ENCODE measurements around the gene UQCR10. TPM values are rescaled to one million over a fixed set of nuclear protein-coding genes. Genes with fewer than 3 reads are reported as not detected.

The UQCR10 gene
- polyA plus RNA-seq, 1 donor from 2014 or later = 192 TPM

- no peaks in the 10 kb centered on the region for H3K9me2 ChIP-seq (ENCODE audit: insufficient read depth, low read length)
- no peaks in the 10 kb centered on the region for H3K36me3 ChIP-seq (ENCODE audit: insufficient read depth, low read length)
- H3K27ac ChIP-seq (ENCODE audit: low read length) = no peak overlapping the region
- H3K9me3 ChIP-seq (ENCODE audit: low read length) = no peaks in the 10 kb centered on the region
- no peak overlapping the region for H2AFZ ChIP-seq (ENCODE audit: low read depth, low read length)
- H3K27me3 ChIP-seq (ENCODE audit: insufficient read depth, low read depth, low read length) = no peaks in the 10 kb centered on the region
- H4K20me1 ChIP-seq (ENCODE audit: insufficient read depth) = no peaks in the 10 kb centered on the region
- TF ChIP-seq TAF1 (IDR thresholded peaks at IDR 0.05; ENCODE audit: low read depth) = no peak
- no peak for TF ChIP-seq MXI1 (conservative IDR thresholded peaks at IDR 0.05; ENCODE audit: poor library complexity, severe bottlenecking)
- TF ChIP-seq, protein P1, sequence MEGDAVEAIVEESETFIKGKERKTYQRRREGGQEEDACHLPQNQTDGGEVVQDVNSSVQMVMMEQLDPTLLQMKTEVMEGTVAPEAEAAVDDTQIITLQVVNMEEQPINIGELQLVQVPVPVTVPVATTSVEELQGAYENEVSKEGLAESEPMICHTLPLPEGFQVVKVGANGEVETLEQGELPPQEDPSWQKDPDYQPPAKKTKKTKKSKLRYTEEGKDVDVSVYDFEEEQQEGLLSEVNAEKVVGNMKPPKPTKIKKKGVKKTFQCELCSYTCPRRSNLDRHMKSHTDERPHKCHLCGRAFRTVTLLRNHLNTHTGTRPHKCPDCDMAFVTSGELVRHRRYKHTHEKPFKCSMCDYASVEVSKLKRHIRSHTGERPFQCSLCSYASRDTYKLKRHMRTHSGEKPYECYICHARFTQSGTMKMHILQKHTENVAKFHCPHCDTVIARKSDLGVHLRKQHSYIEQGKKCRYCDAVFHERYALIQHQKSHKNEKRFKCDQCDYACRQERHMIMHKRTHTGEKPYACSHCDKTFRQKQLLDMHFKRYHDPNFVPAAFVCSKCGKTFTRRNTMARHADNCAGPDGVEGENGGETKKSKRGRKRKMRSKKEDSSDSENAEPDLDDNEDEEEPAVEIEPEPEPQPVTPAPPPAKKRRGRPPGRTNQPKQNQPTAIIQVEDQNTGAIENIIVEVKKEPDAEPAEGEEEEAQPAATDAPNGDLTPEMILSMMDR (IDR thresholded peaks at IDR 0.05; ENCODE audit: poor library complexity, severe bottlenecking) = no peak
- TF ChIP-seq SMC3 (conservative IDR thresholded peaks at IDR 0.05; ENCODE audit: poor library complexity) = no peak
- no peak for TF ChIP-seq EZH2 (IDR thresholded peaks at IDR 0.05; ENCODE audit: borderline replicate concordance, insufficient read depth, low read length, poor library complexity, severe bottlenecking)
- TF ChIP-seq RAD21 (conservative IDR thresholded peaks at IDR 0.05) = no peak
- TF ChIP-seq EP300 (conservative IDR thresholded peaks at IDR 0.05; ENCODE audit: poor library complexity, severe bottlenecking) = no peak
- TF ChIP-seq POLR2AphosphoS5 (IDR thresholded peaks at IDR 0.05) = no peak
- no peak overlapping the region for H3K9ac ChIP-seq (ENCODE audit: low read length)
- no peaks in the 10 kb centered on the region for H3K79me2 ChIP-seq (replicated peaks; ENCODE audit: insufficient read depth, low read length)
- no peak overlapping the region for H3K4me2 ChIP-seq (ENCODE audit: low read length)
- no peak overlapping the region for H3K4me3 ChIP-seq (ENCODE audit: low read length)
- H3F3A ChIP-seq (ENCODE audit: insufficient read depth, low read length, poor library complexity, severe bottlenecking) = no peaks in the 10 kb centered on the region
Observed at GRCh38 chr22:29780748-29781676, 13.8 kb downstream of the UQCR10 start.

GRCh38 chr22:29782061-29782845, 15.1 kb downstream of the UQCR10 start:
- Histone ChIP-seq H3K9me3 (ENCODE audit: low read length) (no peaks in the 10 kb centered on the region), H3K9me2 (ENCODE audit: insufficient read depth, low read length) (no peaks in the 10 kb centered on the region), H4K20me1 (ENCODE audit: insufficient read depth) (no peaks in the 10 kb centered on the region), H3K27me3 (ENCODE audit: insufficient read depth, low read depth, low read length) (no peaks in the 10 kb centered on the region), H3K79me2 (replicated peaks; ENCODE audit: insufficient read depth, low read length) (no peaks in the 10 kb centered on the region), H2AFZ (ENCODE audit: low read depth, low read length) (no peak overlapping the region), H3K36me3 (ENCODE audit: insufficient read depth, low read length) (no peaks in the 10 kb centered on the region), H3K4me2 (ENCODE audit: low read length) (no peak overlapping the region), H3K4me3 (ENCODE audit: low read length) (no peak overlapping the region), H3F3A (ENCODE audit: insufficient read depth, low read length, poor library complexity, severe bottlenecking) (no peaks in the 10 kb centered on the region), H3K27ac (ENCODE audit: low read length) (peak overlapping the region; percentile 31), H3K9ac (ENCODE audit: low read length) (no peak overlapping the region)
- TF ChIP-seq POLR2AphosphoS5 (IDR thresholded peaks at IDR 0.05) = no peak
- no peak for TF ChIP-seq EP300 (conservative IDR thresholded peaks at IDR 0.05; ENCODE audit: poor library complexity, severe bottlenecking)
- TF ChIP-seq, protein P1 (IDR thresholded peaks at IDR 0.05; ENCODE audit: poor library complexity, severe bottlenecking) = no peak
- TF ChIP-seq EZH2 (IDR thresholded peaks at IDR 0.05; ENCODE audit: borderline replicate concordance, insufficient read depth, low read length, poor library complexity, severe bottlenecking) = no peak
- TF ChIP-seq RAD21 (conservative IDR thresholded peaks at IDR 0.05) = no peak
- no peak for TF ChIP-seq REST (IDR thresholded peaks at IDR 0.05; ENCODE audit: borderline replicate concordance)
- no peak for TF ChIP-seq SMC3 (conservative IDR thresholded peaks at IDR 0.05; ENCODE audit: poor library complexity)
- TF ChIP-seq TAF1 (IDR thresholded peaks at IDR 0.05; ENCODE audit: low read depth) = no peak
- TF ChIP-seq MXI1 (conservative IDR thresholded peaks at IDR 0.05; ENCODE audit: poor library complexity, severe bottlenecking) = no peak

Data from neural cell (in vitro differentiated cells).